ENCODE measurements around the gene DRC7. TPM values are rescaled to one million over a fixed set of nuclear protein-coding genes. Genes with fewer than 3 reads are reported as not detected.

Gene DRC7
- total RNA-seq, 4 donors from 2014 or later, result 0.79 TPM; not detected in 3

GRCh38 chr16:57704011-57704904 is 9.7 kb downstream of the DRC7 start:
- Histone ChIP-seq H3K9me3 (no peaks in the 10 kb centered on the region), H3K4me3 (no peak overlapping the region), H3K27me3 (peaks cover 0 to 10% (median 0%) of the 10 kb centered on the region in 4 donors), H3K36me3 (no peaks in the 10 kb centered on the region), H3K4me1 (no peaks in the 10 kb centered on the region), H3K27ac (no peak overlapping the region)
- WGBS, 2 donors, result 65 to 77% methylated on average over 10 to 11 of the region's 11 CpGs
- intact Hi-C loops (cut with DNase I), result no loop called here
- no peak for DNase-seq
- TF ChIP-seq CTCF (IDR thresholded peaks at IDR 0.05), result no peak
- TF ChIP-seq POLR2A (IDR thresholded peaks at IDR 0.05), result no peak

GRCh38 chr16:57704905-57705852 is 10.6 kb downstream of the DRC7 start:
- no peaks in the 10 kb centered on the region for H3K36me3 ChIP-seq
- H3K4me1 ChIP-seq, result no peaks in the 10 kb centered on the region
- 89 to 91% methylated on average over 4 of the region's 4 CpGs for WGBS, 2 donors
- no peaks in the 10 kb centered on the region for H3K9me3 ChIP-seq
- DNase-seq, result no peak
- TF ChIP-seq CTCF (IDR thresholded peaks at IDR 0.05) (no peak), POLR2A (IDR thresholded peaks at IDR 0.05) (no peak)
- intact Hi-C loops (cut with DNase I), result no loop called here
- peaks cover 0 to 10% (median 0%) of the 10 kb centered on the region in 4 donors for H3K27me3 ChIP-seq
- no peak overlapping the region for H3K27ac ChIP-seq
- H3K4me3 ChIP-seq, result no peak overlapping the region

GRCh38 chr16:57706717-57707116 is 12.1 kb downstream of the DRC7 start:
- H3K27ac ChIP-seq, result no peak overlapping the region
- H3K4me1 ChIP-seq, result no peaks in the 10 kb centered on the region
- no peak for TF ChIP-seq CTCF (IDR thresholded peaks at IDR 0.05)
- TF ChIP-seq POLR2A (IDR thresholded peaks at IDR 0.05), result no peak
- 20 to 73% methylated on average over 1 of the region's 1 CpG for WGBS, 2 donors
- peaks cover 0 to 10% (median 0%) of the 10 kb centered on the region in 4 donors for H3K27me3 ChIP-seq
- no peaks in the 10 kb centered on the region for H3K9me3 ChIP-seq
- no peak overlapping the region for H3K4me3 ChIP-seq
- intact Hi-C loops (cut with DNase I), result no loop called here
- no peaks in the 10 kb centered on the region for H3K36me3 ChIP-seq
- no peak for DNase-seq

- Histone ChIP-seq H3K27me3 (peaks cover 0 to 10% (median 0%) of the 10 kb centered on the region in 4 donors), H3K27ac (no peak overlapping the region), H3K4me1 (no peaks in the 10 kb centered on the region), H3K4me3 (no peak overlapping the region), H3K9me3 (no peaks in the 10 kb centered on the region), H3K36me3 (no peaks in the 10 kb centered on the region)
- intact Hi-C loops (cut with DNase I), result no loop called here
- no peak for DNase-seq
- no peak for TF ChIP-seq CTCF (IDR thresholded peaks at IDR 0.05)
- TF ChIP-seq POLR2A (IDR thresholded peaks at IDR 0.05), result no peak
- WGBS, 2 donors, result 17 to 90% methylated on average over 1 to 4 of the region's 11 CpGs
These were observed 12.7 kb downstream of the DRC7 start for GRCh38 chr16:57707331-57707730.

Measured in esophagus squamous epithelium (tissue), 5 donors.